Measurements from ENCODE around the gene TULP3.

The TULP3 gene

GRCh38 chr12:2895051-2895451 lies 4.4 kb downstream of the TULP3 start (continued):
- no peak for TF ChIP-seq POU6F1 (CRISPR knock-in tag; IDR thresholded peaks at IDR 0.05; ENCODE audit: borderline replicate concordance, low read depth)
- no peak for TF ChIP-seq PATZ1 (CRISPR knock-in tag; IDR thresholded peaks at IDR 0.05; ENCODE audit: borderline replicate concordance)
- TF ChIP-seq BACH2 (CRISPR knock-in tag; IDR thresholded peaks at IDR 0.05; ENCODE audit: borderline replicate concordance) = no peak

- TF ChIP-seq BACH2 (CRISPR knock-in tag; IDR thresholded peaks at IDR 0.05; ENCODE audit: borderline replicate concordance) (no peak), ZFP3 (CRISPR knock-in tag; IDR thresholded peaks at IDR 0.05) (no peak), ARNTL (CRISPR knock-in tag; IDR thresholded peaks at IDR 0.05; ENCODE audit: borderline replicate concordance, low read depth) (no peak), PATZ1 (CRISPR knock-in tag; IDR thresholded peaks at IDR 0.05; ENCODE audit: borderline replicate concordance) (no peak), CSDC2 (CRISPR knock-in tag; IDR thresholded peaks at IDR 0.05) (no peak), CREB5 (CRISPR knock-in tag; IDR thresholded peaks at IDR 0.05; ENCODE audit: low read depth) (no peak), ZNF8 (CRISPR knock-in tag; IDR thresholded peaks at IDR 0.05) (no peak), RARB (CRISPR knock-in tag; IDR thresholded peaks at IDR 0.05) (no peak), ISL1 (CRISPR knock-in tag; IDR thresholded peaks at IDR 0.05) (no peak), ESRRG (CRISPR knock-in tag; IDR thresholded peaks at IDR 0.05) (no peak), OSR1 (CRISPR knock-in tag; IDR thresholded peaks at IDR 0.05) (no peak), ZFP30 (CRISPR knock-in tag; IDR thresholded peaks at IDR 0.05) (no peak), ZNF565 (CRISPR knock-in tag; conservative IDR thresholded peaks at IDR 0.05; ENCODE audit: low read depth) (no peak), CSRNP3 (CRISPR knock-in tag; IDR thresholded peaks at IDR 0.05) (no peak), TCF4 (CRISPR knock-in tag; IDR thresholded peaks at IDR 0.05; ENCODE audit: borderline replicate concordance) (no peak), GLIS3 (CRISPR knock-in tag; IDR thresholded peaks at IDR 0.05) (no peak), TSHZ2 (CRISPR knock-in tag; IDR thresholded peaks at IDR 0.05) (no peak), POU6F1 (CRISPR knock-in tag; IDR thresholded peaks at IDR 0.05; ENCODE audit: borderline replicate concordance, low read depth) (no peak)
- ATAC-seq = no peak
Observed at GRCh38 chr12:2895511-2895910, 4.8 kb downstream of the TULP3 start.

All from SK-N-SH treated with all-trans-retinoic acid at 6 μM for 48 hours (cell line).